Omental fat pad (tissue), 4 donors: ENCODE measurements around the gene CLNK. TPM values are rescaled to one million over a fixed set of nuclear protein-coding genes. Genes with fewer than 3 reads are reported as not detected.
A peak's percentile ranks its signal among the peaks of the same experiment; 100 is the strongest.

Experiments
- ATAC-seq: fragments of 150-250 bp; one replicate; pipeline ENCODE4 v1.9.1; 2016; ENCODE audit warnings: mild to moderate bottlenecking, moderate library complexity; ENCODE audit not compliant: low FRiP score
- DNase-seq: peaks from one replicate; pipeline ENCODE4 v3.0.0-alpha.2; 2019; ENCODE audit warnings: low spot score
- total RNA-seq, 4 donors: library from RNA; depleted of rRNA; stranded (reverse); fragments of >200 nt; gene quantifications; one replicate each; pipeline ENCODE4 v1.1.0, GENCODE V29; 2016
- TF ChIP-seq, protein P1 (sequence below), 3 donors: fragments of 450-650 bp; IDR thresholded peaks; one replicate each; pipeline ENCODE4 v1.5.1; 2016 to 2017; ENCODE audit warnings: antibody characterized with exemption in 3 of 3, mild to moderate bottlenecking in 3 of 3, moderate library complexity in 2 of 3

CLNK gene
- total RNA-seq, 4 donors from 2014 or later, result not detected

DNA sequence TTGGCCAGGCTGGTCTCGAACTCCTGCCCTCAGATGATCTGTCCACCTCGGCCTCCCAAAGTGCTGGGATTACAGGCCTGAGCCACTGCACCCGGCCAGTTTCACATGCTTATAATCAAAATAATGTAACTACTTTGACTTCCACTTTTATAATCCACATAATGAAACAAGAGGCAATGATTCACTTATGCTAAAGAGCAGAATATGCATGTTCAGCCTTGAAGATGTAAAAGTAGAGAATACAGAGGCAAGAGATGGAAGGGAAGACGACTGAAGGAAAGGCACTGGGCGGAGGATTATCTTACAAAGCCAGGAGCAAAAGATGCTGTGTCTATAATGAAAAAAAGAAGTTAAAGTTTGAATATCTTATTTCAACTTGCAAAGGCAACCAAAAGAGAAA lies 214.1 kb downstream of the CLNK start:
- no peak for ATAC-seq
- TF ChIP-seq, protein P1, sequence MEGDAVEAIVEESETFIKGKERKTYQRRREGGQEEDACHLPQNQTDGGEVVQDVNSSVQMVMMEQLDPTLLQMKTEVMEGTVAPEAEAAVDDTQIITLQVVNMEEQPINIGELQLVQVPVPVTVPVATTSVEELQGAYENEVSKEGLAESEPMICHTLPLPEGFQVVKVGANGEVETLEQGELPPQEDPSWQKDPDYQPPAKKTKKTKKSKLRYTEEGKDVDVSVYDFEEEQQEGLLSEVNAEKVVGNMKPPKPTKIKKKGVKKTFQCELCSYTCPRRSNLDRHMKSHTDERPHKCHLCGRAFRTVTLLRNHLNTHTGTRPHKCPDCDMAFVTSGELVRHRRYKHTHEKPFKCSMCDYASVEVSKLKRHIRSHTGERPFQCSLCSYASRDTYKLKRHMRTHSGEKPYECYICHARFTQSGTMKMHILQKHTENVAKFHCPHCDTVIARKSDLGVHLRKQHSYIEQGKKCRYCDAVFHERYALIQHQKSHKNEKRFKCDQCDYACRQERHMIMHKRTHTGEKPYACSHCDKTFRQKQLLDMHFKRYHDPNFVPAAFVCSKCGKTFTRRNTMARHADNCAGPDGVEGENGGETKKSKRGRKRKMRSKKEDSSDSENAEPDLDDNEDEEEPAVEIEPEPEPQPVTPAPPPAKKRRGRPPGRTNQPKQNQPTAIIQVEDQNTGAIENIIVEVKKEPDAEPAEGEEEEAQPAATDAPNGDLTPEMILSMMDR (IDR thresholded peaks at IDR 0.05), result no peak

DNA sequence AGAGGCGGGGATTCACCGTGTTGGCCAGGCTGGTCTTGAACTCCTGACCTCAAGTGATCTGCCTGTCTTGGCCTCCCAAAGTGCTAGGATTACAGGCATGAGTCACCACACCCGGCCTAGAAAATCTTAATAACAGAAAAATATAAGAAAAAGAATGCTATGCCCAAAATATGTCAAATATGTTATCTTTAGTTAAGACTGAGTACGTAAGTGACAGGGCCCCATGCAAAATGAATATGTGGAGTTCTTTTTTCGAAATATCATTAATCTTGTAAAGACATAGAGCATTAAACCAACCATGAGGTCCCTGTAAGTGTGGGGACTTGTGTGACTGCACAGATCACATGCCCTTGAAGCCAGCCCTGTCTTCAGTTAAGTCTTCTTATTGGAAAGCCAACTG lies 218.4 kb downstream of the CLNK start:
- ATAC-seq (no peak), DNase-seq (no peak)
- TF ChIP-seq, protein P1 (IDR thresholded peaks at IDR 0.05), result no peak

More for the DNA sequence above, 214.1 kb downstream of the CLNK start:
- DNase-seq, result no peak

DNA sequence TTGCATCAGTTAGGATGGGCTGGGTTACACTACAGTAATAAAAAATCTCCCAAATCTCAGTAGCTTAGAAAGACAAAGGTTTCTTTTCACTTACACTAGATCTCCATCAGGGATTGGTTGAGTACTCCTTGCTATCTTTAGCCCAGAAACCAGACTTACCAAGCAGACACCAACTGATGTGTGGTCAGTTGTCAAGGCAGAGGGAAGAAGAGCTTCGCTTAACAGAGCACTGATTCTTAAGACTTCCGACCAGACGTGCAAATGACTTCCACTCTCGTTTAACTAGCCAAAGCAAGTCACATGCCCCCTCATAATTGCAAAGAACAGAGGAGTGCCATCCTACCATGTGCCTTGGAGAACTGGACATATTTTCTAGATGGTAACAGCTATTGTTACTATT lies 221.7 kb downstream of the CLNK start:
- TF ChIP-seq, protein P1 (IDR thresholded peaks at IDR 0.05), result no peak
- ATAC-seq, result no peak
- no peak for DNase-seq

DNA sequence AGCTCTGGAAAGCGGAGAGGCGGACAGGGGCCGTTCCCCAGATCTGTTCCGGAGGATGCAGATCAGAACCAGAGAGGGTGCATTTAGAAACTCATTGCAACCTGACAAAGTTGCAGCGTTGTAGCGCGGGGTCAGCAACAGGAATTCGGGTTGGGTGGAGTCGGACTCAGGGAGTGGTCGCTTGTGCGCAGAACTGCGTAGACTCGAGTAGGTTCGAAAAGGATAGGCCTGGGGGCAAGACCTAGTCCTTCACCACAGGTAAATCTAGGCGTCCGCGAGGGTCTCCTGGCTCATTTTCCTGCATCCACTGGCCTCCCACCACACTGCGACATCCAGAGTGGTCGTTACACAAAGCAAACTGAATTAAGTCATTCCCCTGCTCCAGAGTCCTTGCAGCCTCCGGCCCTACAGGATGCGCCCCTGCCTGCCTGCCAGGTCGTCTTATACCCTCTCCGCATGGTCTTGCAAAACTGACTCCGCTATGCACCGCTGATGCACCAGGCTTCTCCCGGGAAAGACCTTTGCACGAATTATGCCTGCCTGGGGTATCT lies 222.6 kb downstream of the CLNK start:
- no peak for ATAC-seq
- TF ChIP-seq, protein P1 (IDR thresholded peaks at IDR 0.05), result no peak
- DNase-seq, result no peak

DNA sequence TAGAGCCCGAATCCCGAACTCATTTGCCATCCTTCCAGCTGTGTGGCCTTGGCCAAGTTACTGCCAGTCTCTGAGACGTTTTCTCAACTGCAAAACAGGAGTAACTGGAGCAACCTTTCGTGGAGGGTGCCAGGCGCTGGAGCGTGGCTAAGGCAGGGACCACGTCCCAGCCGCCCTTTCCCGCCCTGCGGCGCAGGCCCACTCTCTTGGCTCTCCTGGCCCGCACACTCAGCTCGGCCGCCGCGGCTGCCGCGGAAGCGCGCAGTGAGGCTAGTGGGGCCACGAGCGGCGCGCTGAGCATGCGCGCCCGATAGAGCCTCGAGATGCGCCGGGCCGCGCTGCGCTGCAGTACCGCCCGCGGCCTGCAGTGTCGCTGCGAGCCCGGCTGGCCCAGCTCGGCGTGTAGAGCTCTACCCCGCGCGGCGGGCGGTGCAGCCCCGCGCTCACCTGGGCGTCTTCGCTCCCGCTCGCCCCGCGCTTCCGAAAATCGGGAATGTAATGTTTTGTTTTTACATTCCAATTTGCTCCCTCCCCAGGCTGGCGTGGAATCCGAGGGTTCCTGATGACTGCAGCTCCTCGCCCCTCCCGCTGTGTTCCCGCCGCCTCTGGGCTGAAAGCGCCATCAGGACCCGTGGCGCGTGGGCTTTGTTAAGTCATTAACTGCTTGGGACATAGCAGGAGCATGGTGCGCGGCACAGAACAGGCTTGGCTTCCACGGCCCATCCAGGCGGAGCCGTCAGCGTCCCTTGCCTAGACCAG lies 223.3 kb downstream of the CLNK start:
- DNase-seq, result no peak

DNA sequence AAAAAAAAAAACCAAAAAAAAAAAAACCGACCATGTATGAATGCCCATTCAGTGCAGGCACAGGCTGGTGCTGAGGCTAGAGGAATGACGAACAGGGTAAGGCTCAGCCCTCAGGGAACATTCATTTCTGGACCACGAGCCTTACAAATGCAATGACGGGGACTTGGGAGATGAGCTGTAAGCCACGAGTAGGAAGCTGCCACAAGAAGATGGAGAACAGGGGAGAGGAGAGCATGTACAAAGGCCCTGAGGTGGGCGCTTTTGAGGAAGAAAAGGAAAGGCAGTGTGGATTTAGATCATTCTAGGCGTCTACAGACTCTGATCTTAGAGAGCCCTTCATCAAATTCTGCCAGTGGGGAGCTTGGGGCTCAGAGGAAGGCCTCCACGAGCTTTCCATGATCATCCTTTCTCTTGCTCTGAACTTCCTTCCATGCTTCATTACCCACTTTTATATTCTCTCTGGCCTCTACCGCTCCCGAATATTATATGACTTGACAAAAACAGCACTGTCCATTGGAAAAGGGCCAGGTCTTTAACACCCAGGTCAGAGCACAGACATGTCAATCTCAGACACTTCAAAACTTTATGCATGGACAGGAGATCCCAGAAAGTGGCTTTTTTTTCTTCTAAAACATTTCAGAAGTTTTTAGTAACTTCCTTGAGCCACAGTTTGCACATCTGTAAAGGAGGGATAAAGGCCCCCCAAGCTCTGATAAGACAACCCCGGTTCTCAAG lies 224.1 kb downstream of the CLNK start:
- DNase-seq (no peak), ATAC-seq (no peak)
- TF ChIP-seq, protein P1 (IDR thresholded peaks at IDR 0.05), result no peak

More for the DNA sequence above, 223.3 kb downstream of the CLNK start:
- ATAC-seq, result peak; percentile 60
- TF ChIP-seq, protein P1 (IDR thresholded peaks at IDR 0.05), result peak in 2 of 3 donors; percentile 29 to 36
